Liver (tissue), 9 donors: ENCODE results near the gene COL26A1. TPM values are rescaled to one million over a fixed set of nuclear protein-coding genes. Genes with fewer than 3 reads are reported as not detected.
"Not testable (repeated sequence)": the region's sequence is repeated elsewhere in the genome, so short reads cannot be mapped to it uniquely, and the experiment has no call there.

ENCODE experiments used
- DNase-seq: peaks from one replicate; pipeline ENCODE4 v3.0.0-alpha.2; 2017; ENCODE audit warnings: low spot score
- H3K27ac ChIP-seq, 2 donors: one replicate each; pipeline ENCODE4 v1.7.0; 2013; ENCODE audit warnings: inconsistent platforms in 2 of 2, low read length in 2 of 2, control low read depth in 1 of 2, low read depth in 1 of 2, mild to moderate bottlenecking in 1 of 2
- H3K27me3 ChIP-seq, 4 donors: one replicate each; pipeline versions ENCODE4 v1.6.1 to v1.7.0; 2013; ENCODE audit warnings: low read length in 3 of 4, inconsistent platforms in 1 of 4, mild to moderate bottlenecking in 1 of 4, moderate library complexity in 1 of 4; ENCODE audit not compliant: control insufficient read depth in 4 of 4, insufficient read depth in 4 of 4
- H3K36me3 ChIP-seq, 4 donors: one replicate each; pipeline versions ENCODE4 v1.6.1 to v1.7.0; 2013; ENCODE audit warnings: low read length in 3 of 4, mild to moderate bottlenecking in 3 of 4, low read depth in 1 of 4, moderate library complexity in 1 of 4; ENCODE audit not compliant: control insufficient read depth in 4 of 4, insufficient read depth in 3 of 4
- H3K4me1 ChIP-seq, 4 donors: one replicate each; pipeline versions ENCODE4 v1.6.1 to v1.7.0; 2013; ENCODE audit warnings: low read length in 3 of 4, mild to moderate bottlenecking in 3 of 4, moderate library complexity in 1 of 4; ENCODE audit not compliant: control insufficient read depth in 4 of 4, insufficient read depth in 4 of 4
- H3K4me3 ChIP-seq, 3 donors: one replicate each; pipeline versions ENCODE4 v1.6.1 to v1.7.0; 2013; ENCODE audit warnings: low read length in 3 of 3, control low read depth in 1 of 3, low read depth in 1 of 3, mild to moderate bottlenecking in 1 of 3
- H3K9ac ChIP-seq, 2 donors: one replicate each; pipeline ENCODE4 v1.7.0; 2013; ENCODE audit warnings: low read length in 2 of 2, mild to moderate bottlenecking in 2 of 2, moderate library complexity in 2 of 2, control low read depth in 1 of 2, low read depth in 1 of 2
- H3K9me3 ChIP-seq, 4 donors: one replicate each; pipeline versions ENCODE4 v1.6.1 to v1.7.0; 2013; ENCODE audit warnings: low read length in 3 of 4; ENCODE audit not compliant: control insufficient read depth in 4 of 4
- ATF3 ChIP-seq: IDR thresholded peaks from 2 replicates; pipeline ENCODE4 v1.6.1; 2016; ENCODE audit warnings: antibody characterized with exemption
- CTCF ChIP-seq: fragments of 150-350 bp; IDR thresholded peaks from 2 replicates; pipeline ENCODE4 v1.5.1; 2017; ENCODE audit warnings: improper control_type of control experiment, low read depth, low read length; ENCODE audit not compliant: missing input control
- EGR1 ChIP-seq, 2 donors: IDR thresholded peaks; 2 replicates each; pipeline ENCODE4 v1.6.1; 2016 to 2018; ENCODE audit warnings: antibody characterized with exemption in 2 of 2, low read depth in 2 of 2
- FOXA1 ChIP-seq: IDR thresholded peaks from 2 replicates; pipeline ENCODE4 v1.6.1; 2016; ENCODE audit warnings: antibody characterized with exemption
- FOXA2 ChIP-seq: IDR thresholded peaks from 2 replicates; pipeline ENCODE4 v1.6.1; 2016; ENCODE audit warnings: antibody characterized with exemption
- HNF4A ChIP-seq, 2 donors: conservative IDR thresholded peaks; 2 replicates each; pipeline ENCODE4 v1.6.1; 2016; ENCODE audit warnings: antibody characterized with exemption in 2 of 2, mild to moderate bottlenecking in 2 of 2
- HNF4G ChIP-seq: IDR thresholded peaks from 2 replicates; pipeline ENCODE4 v1.6.1; 2016; ENCODE audit warnings: antibody characterized with exemption
- MAX ChIP-seq: IDR thresholded peaks from 2 replicates; pipeline ENCODE4 v1.6.1; 2016; ENCODE audit warnings: antibody characterized with exemption
- NR2F2 ChIP-seq: IDR thresholded peaks from 2 replicates; pipeline ENCODE4 v1.6.1; 2016; ENCODE audit warnings: antibody characterized with exemption
- RAD21 ChIP-seq, 2 donors: IDR thresholded peaks; 2 replicates each; pipeline ENCODE4 v1.6.1; 2016; ENCODE audit warnings: antibody characterized with exemption in 2 of 2, mild to moderate bottlenecking in 2 of 2
- REST ChIP-seq: IDR thresholded peaks from 2 replicates; pipeline ENCODE4 v1.6.1; 2016; ENCODE audit warnings: antibody characterized with exemption, mild to moderate bottlenecking
- RXRA ChIP-seq, 2 donors: IDR thresholded peaks; 2 replicates each; pipeline ENCODE4 v1.6.1; 2017 to 2018; ENCODE audit warnings: antibody characterized with exemption in 2 of 2, mild to moderate bottlenecking in 1 of 2
- SP1 ChIP-seq: IDR thresholded peaks from 2 replicates; pipeline ENCODE4 v1.6.1; 2018; ENCODE audit warnings: antibody characterized with exemption, mild to moderate bottlenecking
- YY1 ChIP-seq: IDR thresholded peaks from 2 replicates; pipeline ENCODE4 v1.6.1; 2016; ENCODE audit warnings: antibody characterized with exemption, mild to moderate bottlenecking
- ZBTB33 ChIP-seq: IDR thresholded peaks from 2 replicates; pipeline ENCODE4 v1.6.1; 2016; ENCODE audit warnings: antibody characterized with exemption
- WGBS: extraction: QIAGEN DNeasy Blood & Tissue Kit; methylation state at CpG from one replicate; pipeline ENCODE4 v1.1.7; 2013; 5-methylcytosine and 5-hydroxymethylcytosine counted together
- polyA plus RNA-seq, 2 donors: library from polyadenylated mRNA; stranded (reverse) in 1 of 2; unstranded in 1 of 2; fragments of 200-250 nt in 1 of 2; fragments of >200 nt in 1 of 2; fragmentation: Nextera tagmentation in 1 of 2; extraction: Ambion mirVana in 1 of 2; gene quantifications; one replicate each; pipeline versions ENCODE4 v1.2.1 to v1.2.3, GENCODE V29; 2013 to 2015
- total RNA-seq, 2 donors: library from RNA; depleted of rRNA; stranded (reverse); fragments of >200 nt; gene quantifications; one replicate each; pipeline ENCODE4 v1.2.3, GENCODE V29; 2014
- donor health status: healthy.
- donor health status: healthy.
- donor health status: healthy.
- donor health status: healthy.
- donor health status: healthy.

Gene COL26A1
- total and polyA plus RNA-seq, 4 donors, result 0.76 to 1.8 (median 0.96) TPM

- 89% methylated on average over 4 of the region's 4 CpGs for WGBS
- peaks cover 0 to 3% (median 0%) of the 10 kb centered on the region in 4 donors for H3K4me1 ChIP-seq
- DNase-seq, result no peak
- H3K4me3 ChIP-seq, result no peak overlapping the region
- no peak for TF ChIP-seq HNF4A (conservative IDR thresholded peaks at IDR 0.05)
- no peak for TF ChIP-seq FOXA2
- no peak for TF ChIP-seq HNF4G
- TF ChIP-seq ZBTB33, result no peak
- TF ChIP-seq RXRA (IDR thresholded peaks at IDR 0.05), result no peak
- no peak for TF ChIP-seq CTCF
- TF ChIP-seq RAD21 (IDR thresholded peaks at IDR 0.05), result no peak
- no peak for TF ChIP-seq MAX
- no peak for TF ChIP-seq NR2F2
- no peak overlapping the region for H3K9ac ChIP-seq
- no peak overlapping the region for H3K27ac ChIP-seq
- H3K9me3 ChIP-seq, result no peaks in the 10 kb centered on the region
- no peaks in the 10 kb centered on the region for H3K27me3 ChIP-seq
- H3K36me3 ChIP-seq, result no peaks in the 10 kb centered on the region
Measured at GRCh38 chr7:101433688-101434087, 71.0 kb downstream of the COL26A1 start.

GRCh38 chr7:101434155-101434554 lies 71.5 kb downstream of the COL26A1 start:
- H3K4me1 ChIP-seq, DNase-seq, H3K9ac ChIP-seq, H3K27ac ChIP-seq, H3K9me3 ChIP-seq, H3K27me3 ChIP-seq, H3K4me3 ChIP-seq, H3K36me3 ChIP-seq: not testable (repeated sequence)
- 93% methylated on average over 8 of the region's 8 CpGs for WGBS

GRCh38 chr7:101435461-101436220 lies 73.0 kb downstream of the COL26A1 start:
- DNase-seq, result no peak
- H3K27me3 ChIP-seq, result no peaks in the 10 kb centered on the region
- H3K9ac ChIP-seq, result no peak overlapping the region
- no peaks in the 10 kb centered on the region for H3K36me3 ChIP-seq
- 71% methylated on average over 22 of the region's 22 CpGs for whole genome bisulfite sequencing
- no peaks in the 10 kb centered on the region for H3K9me3 ChIP-seq
- peaks cover 0 to 3% (median 0%) of the 10 kb centered on the region in 4 donors for H3K4me1 ChIP-seq
- H3K27ac ChIP-seq, result no peak overlapping the region
- no peak overlapping the region for H3K4me3 ChIP-seq
- no peak for TF ChIP-seq ZBTB33
- no peak for TF ChIP-seq RAD21 (IDR thresholded peaks at IDR 0.05)
- no peak for TF ChIP-seq HNF4A (conservative IDR thresholded peaks at IDR 0.05)
- TF ChIP-seq EGR1 (IDR thresholded peaks at IDR 0.05; ENCODE audit: low read depth in 2 of 2), result no peak
- TF ChIP-seq RXRA (IDR thresholded peaks at IDR 0.05), result no peak
- TF ChIP-seq ATF3, result no peak
- no peak for TF ChIP-seq YY1
- no peak for TF ChIP-seq HNF4G
- no peak for TF ChIP-seq SP1
- TF ChIP-seq REST, result no peak
- no peak for TF ChIP-seq FOXA1
- TF ChIP-seq NR2F2, result no peak
